Activated T-cell treated with anti-CD3 and anti-CD28 coated beads for 48 hours (primary cell): ENCODE data around the gene FAM78B.

Source experiments
- DNase-seq: peaks from one replicate; pipeline ENCODE4 v3.0.0-alpha.2; 2020; ENCODE audit warnings: low read depth

FAM78B gene

DNA sequence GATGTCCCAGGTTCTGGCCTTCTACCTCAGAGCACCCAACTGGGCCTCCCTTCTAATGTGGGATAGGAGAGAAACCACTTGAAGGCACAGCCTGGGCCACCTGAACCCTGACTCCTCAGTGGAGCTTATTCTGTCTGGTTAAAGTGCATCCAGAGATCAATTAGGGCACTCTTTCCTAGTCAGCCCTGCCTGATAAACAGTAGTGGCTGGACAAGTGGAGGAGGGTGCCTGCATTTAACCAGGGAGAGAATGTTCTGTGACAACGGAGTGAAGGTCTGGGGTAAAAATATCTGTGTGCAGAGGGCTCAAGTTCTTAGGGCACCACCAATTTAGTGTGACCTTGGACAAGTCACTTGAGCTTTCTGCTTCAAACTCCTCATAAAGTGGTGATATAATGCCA is 101.8 kb downstream of the FAM78B start:
- no peak for DNase-seq

GRCh38 chr1:166064313-166064926 is 102.4 kb downstream of the FAM78B start:
- no peak for DNase-seq

DNA sequence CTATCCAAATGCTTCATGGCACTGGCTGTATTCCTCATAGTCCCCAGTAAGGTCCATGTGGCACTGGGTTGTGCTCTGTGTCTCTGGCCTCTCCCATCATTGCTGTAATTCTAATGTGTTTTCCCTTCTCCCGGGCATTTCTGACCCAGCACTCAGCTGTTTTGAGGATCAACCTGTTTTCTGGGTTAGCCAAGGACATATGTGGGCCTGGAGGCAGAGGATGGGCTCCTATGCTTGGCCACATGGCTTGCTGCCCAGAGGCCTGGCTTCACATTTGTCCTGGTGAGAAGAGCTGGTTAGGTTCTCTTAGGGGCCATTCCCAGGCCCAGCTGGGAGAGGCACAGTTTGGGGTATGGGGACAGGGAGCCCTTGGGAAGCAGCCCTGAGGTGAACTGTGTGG is 103.1 kb downstream of the FAM78B start:
- DNase-seq: no peak

DNA sequence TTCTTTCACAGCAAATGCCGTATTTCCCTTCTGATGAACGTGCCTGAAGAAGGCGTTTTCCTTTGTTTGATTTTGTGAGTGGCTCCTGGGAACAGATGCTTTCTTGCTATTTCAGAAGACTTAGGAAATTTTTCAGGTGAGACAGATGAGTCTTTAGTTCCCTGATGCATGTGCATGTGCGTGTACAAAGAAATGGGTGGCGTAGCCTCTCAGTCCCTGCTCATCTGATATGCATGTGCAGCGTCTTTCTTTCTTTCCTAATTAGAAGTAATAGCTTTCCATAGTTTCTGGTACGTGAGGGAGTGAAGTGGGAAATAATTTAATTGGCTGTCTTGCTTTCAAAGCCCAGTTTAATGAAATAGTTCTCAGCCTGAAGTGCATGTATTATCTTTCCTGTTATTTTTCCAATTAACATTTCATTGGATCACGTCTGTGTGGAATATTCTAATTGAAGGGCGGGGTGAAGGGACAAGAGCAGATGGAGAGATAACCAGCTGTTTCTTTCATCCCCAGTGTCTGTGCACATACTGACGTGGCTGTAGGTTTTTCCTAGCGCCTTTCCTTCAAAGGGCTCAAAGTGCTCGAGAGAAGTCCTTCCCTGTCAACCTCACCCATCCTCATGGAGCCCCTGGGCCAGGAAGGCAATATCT is 104.3 kb downstream of the FAM78B start:
- DNase-seq: no peak

DNA sequence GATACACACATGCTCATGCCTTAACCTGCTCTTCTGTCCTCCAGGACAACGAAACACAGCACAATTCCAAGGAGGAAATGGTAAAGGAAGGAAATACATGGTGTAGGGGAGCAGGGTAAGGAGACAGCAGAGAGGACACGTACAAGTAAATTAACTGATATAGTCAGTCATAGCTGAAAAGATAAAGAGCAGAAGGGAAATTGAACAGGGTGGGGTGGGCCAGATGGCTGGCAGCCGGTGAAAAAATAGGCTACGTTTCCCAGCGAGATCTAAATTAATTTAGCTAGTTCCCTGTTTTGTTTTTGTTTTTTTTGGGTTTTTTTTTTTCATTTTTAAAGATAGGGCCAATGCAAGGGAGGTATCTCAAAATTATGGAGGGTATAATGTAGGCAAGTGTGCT is 109.2 kb downstream of the FAM78B start:
- DNase-seq: no peak

DNA sequence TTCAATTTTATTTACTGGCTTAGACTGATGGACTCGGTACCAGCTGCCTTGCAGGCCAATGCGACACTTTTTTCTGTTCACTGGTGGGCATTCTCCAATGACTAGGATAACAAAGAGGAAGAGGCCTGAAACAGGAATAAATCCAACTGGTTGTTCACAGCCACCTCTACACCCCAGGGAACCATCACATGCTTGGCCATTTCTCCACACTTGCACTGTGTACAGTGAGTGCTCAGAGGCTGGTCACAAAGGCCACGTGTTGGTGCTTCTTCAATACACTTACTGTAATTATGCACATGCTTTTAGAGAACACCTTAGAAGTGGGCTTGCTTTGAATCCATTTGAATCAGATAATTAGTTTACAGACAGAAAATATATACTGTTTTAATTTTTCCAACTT is 113.4 kb downstream of the FAM78B start:
- no peak for DNase-seq

DNA sequence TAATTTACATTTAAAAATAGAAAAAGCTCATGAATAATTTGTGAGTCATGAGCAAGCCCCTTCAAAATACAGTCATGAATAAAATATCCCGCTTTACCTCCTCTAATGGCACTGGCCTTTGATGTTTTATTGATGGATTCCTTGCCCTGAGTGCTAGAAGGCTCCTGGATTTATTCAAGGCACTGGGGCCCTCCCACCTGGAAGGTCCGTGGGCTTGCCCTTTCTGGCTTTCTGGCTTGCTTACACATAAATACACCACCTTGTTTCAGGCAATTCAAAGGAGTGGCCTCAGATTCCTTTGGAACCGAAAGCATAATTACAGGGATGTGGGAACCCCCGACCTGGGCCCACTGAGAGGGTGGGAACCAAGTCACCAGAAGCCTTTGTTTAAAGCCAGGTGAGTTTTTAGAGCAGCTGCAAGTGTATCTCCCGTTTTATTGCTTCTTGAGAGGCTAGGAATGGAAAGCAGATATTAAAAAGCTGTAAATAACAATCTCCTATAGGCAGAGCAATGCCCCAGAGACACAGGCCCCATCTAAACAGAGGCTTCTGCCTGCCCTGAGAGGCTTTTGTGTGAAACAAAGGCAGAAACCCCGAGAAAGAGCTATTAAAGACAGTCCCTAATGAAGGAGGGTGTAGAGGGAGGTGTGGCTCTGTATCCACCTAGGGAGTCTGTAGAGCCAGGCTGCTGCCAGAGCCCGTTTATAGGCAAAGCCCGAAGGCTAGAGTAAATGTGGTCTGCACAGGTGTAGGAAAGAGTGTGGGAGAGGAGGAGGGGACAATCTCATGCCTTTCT is 126.4 kb downstream of the FAM78B start:
- DNase-seq: no peak

DNA sequence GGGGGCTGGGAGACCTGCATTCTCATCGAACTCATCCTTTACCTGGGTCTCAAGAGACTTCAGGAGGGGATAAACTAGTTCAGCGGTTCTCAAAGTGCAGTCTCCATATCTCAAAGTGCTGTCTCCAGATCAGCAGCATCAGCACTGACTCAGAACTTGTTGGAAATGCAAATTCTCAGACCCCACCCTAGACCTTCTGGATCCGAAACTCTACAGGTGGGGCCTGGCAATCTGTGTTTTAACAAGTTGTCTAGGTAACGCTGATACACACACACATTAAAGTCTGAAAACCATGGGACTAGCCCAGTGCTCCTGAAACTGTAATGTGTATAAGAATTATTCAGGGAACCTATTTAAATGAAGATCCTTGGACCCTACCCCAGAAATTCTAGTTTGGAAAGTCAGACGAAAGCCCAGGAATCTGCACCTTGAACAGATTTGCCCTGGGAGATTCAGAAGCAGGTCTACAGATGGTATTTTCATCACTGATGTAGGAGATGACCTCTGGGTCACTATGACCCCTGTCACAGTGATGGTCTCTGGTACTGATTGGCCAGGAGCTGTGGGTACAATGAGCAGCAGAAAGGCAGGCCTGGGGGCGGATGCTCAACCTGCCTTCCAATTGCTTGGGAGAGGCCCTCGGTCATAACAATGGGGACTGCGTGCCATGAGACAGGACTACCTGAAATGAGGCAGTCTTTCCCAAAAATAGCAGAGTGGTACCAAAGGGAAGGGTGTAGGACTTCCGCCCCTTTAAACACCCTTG is 127.2 kb downstream of the FAM78B start:
- no peak for DNase-seq

DNA sequence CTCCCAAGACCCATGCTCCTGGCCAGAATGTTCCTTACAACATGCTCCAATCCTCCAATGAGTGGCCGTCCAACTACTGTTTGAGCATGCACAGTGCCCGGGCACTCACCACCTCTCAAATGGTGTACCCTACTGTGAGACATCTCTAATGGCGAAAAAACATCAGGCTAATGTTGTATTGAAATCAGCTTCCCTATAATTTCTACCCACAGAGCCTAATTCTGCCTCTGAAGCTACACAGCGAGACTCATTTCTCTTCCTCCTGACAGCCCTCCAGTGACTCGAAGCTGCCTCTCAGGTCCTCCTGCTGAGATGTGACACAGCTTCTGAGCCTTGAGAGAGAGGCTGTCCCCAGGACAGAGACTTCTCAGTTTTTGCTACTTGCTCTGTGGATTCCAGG is 130.7 kb downstream of the FAM78B start:
- no peak for DNase-seq

GRCh38 chr1:166032572-166033371 is 134.0 kb downstream of the FAM78B start:
- DNase-seq: no peak

- no peak for DNase-seq
Measured at GRCh38 chr1:166031932-166032571, 134.7 kb downstream of the FAM78B start.

DNA sequence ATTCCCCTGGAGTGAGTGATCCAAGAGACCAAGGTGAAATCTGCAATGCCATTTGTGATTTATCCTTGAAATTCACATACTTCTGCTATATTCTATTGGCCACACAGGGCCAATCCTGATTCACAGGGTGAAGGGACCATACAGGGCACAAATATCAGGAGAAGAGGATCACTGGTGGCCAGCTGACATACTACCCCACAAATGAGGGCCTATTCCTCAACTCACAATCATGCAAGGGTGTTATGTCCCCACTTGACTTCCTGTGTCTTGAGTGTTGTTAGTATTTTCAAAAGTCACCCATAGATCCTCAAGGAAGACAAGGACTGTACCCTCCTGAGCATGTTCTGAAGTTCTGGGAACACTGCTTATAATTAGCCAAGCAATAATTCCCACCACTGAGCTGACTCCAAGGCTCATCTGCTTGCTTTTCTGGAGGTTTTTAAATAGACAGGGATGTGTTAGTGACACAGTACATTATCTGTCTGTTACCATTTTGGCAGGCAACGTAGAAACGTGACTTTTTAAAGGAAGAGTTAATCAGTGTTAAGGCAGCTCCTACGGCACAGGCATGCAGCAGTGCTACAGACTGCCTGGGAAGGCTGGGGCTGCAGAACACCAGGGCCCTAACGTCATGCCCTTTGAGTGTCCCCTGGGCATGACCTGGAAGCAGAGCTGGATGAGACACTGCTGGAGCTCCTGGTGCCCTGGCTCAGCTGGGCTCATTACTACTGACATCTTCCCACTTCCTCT is 137.4 kb downstream of the FAM78B start:
- DNase-seq: no peak

DNA sequence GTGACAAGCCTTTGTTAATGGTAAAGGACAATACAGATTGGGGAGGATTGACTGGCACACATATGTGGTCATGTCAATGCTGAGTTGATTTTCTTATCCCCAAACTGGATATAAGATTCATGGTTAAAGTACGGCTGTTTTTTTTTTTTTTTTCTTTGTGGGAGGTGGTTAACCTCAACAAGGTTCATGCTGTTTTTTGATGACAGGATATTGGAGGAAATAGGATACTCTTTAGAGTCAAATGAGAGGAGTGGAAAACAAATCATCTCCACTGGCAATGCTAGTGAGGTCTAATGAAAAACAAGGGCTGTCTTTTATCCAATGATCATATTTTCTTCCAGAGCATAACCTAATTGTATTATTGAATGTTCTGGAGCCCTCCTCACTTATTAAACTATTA is 140.2 kb downstream of the FAM78B start:
- no peak for DNase-seq

DNA sequence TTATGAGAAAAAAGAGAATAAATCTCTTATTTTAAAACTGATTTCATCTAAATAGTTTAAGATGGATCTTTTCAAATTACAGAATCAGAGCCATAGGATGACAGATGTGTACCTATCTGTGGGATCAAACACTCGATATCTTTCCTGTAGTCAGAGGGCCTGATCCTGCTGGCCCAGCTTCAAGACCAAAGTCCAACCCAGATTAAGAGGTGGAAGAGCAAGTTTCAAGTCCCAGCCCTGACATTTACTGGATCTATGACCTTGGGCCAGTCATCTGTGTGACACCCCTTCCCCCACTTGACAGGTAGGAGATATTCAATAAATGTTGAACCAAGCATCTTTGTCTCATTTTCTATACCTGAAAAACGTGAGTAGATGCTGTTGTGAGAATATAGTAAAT is 140.7 kb downstream of the FAM78B start:
- no peak for DNase-seq

GRCh38 chr1:166020210-166020609 is 146.6 kb downstream of the FAM78B start:
- DNase-seq: no peak
